WTC11 (cell line): ENCODE measurements around the gene EEF1AKMT3. TPM values are rescaled to one million over a fixed set of nuclear protein-coding genes. Genes with fewer than 3 reads are reported as not detected.

ENCODE experiments used
- ATAC-seq: fragments of 200-7000 bp; cut with Tn5 transposase; 2 replicates; pipeline ENCODE4 v1.10.0; 2021; ENCODE audit warnings: mild to moderate bottlenecking, moderate library complexity
- CTCF ChIA-PET: fragments of 300-600 bp; sonication (Branson Sonifier 250); formaldehyde crosslinking; loops from one replicate; lab custom pipeline; 2021; ENCODE audit warnings: antibody characterized with exemption; lab: Charles Lee
- POLR2A ChIA-PET: fragments of 350-600 bp; sonication (Branson Sonifier 250); formaldehyde crosslinking; loops from one replicate; lab custom pipeline; 2021; ENCODE audit warnings: antibody characterized with exemption; lab: Charles Lee
- DNase-seq: peaks from one replicate; pipeline ENCODE4 v3.0.0; 2021; ENCODE audit warnings: low spot score
- H3K27ac Mint-ChIP-seq: 2 replicates; pipeline ENCODE4 v1.8.0; 2021; ENCODE audit warnings: mixed read lengths
- H3K27me3 Mint-ChIP-seq: 2 replicates; pipeline ENCODE4 v1.8.0; 2021; ENCODE audit warnings: low read depth, mild to moderate bottlenecking, moderate library complexity, mixed read lengths
- H3K36me3 Mint-ChIP-seq: 2 replicates; pipeline ENCODE4 v1.8.0; 2021; ENCODE audit warnings: mixed read lengths
- H3K4me1 Mint-ChIP-seq: 2 replicates; pipeline ENCODE4 v1.8.0; 2022; ENCODE audit warnings: mixed read lengths
- H3K4me3 Mint-ChIP-seq: 2 replicates; pipeline ENCODE4 v1.8.0; 2021; ENCODE audit warnings: mild to moderate bottlenecking, moderate library complexity, mixed read lengths
- H3K9me3 Mint-ChIP-seq: 2 replicates; pipeline ENCODE4 v1.8.0; 2021; ENCODE audit warnings: mixed read lengths
- ATF1 ChIP-seq: sonication (generic); formaldehyde crosslinking; IDR thresholded peaks from 2 replicates; pipeline ENCODE4 v1.8.1; 2023; ENCODE audit warnings: mild to moderate bottlenecking, moderate library complexity, missing genetic modification reagents
- CREM ChIP-seq: sonication (generic); formaldehyde crosslinking; IDR thresholded peaks from 2 replicates; pipeline ENCODE4 v1.8.1; 2022; ENCODE audit warnings: mild to moderate bottlenecking, missing genetic modification reagents, moderate library complexity
- EMX1 ChIP-seq: fragments of 250-450 bp; sonication (Bioruptor Pico); IDR thresholded peaks from 2 replicates; pipeline ENCODE4 v1.8.0; 2021; ENCODE audit warnings: mild to moderate bottlenecking
- JAZF1 ChIP-seq: fragments of 250-450 bp; sonication (Bioruptor Pico); IDR thresholded peaks from 2 replicates; pipeline ENCODE4 v1.9.0; 2021; ENCODE audit warnings: moderate library complexity, mild to moderate bottlenecking, inconsistent platforms
- NR2C2 ChIP-seq: sonication (generic); formaldehyde crosslinking; IDR thresholded peaks from 2 replicates; pipeline ENCODE4 v1.8.0; 2022; ENCODE audit warnings: mild to moderate bottlenecking, missing genetic modification reagents
- OVOL2 ChIP-seq: fragments of 250-450 bp; sonication (Bioruptor Pico); IDR thresholded peaks from 2 replicates; pipeline ENCODE4 v1.9.0; 2021; ENCODE audit warnings: mild to moderate bottlenecking, borderline replicate concordance
- PRRX2 ChIP-seq: fragments of 250-450 bp; sonication (Bioruptor Pico); IDR thresholded peaks from 2 replicates; pipeline ENCODE4 v1.8.0; 2021; ENCODE audit warnings: mild to moderate bottlenecking
- RORB ChIP-seq: fragments of 250-450 bp; sonication (Bioruptor Pico); IDR thresholded peaks from 2 replicates; pipeline ENCODE4 v1.9.0; 2021; ENCODE audit warnings: mild to moderate bottlenecking
- TEAD1 ChIP-seq: sonication (generic); formaldehyde crosslinking; IDR thresholded peaks from 2 replicates; pipeline ENCODE4 v1.8.0; 2022; ENCODE audit warnings: mild to moderate bottlenecking, missing genetic modification reagents
- ZBTB21 ChIP-seq: sonication (generic); formaldehyde crosslinking; IDR thresholded peaks from 2 replicates; pipeline ENCODE4 v1.8.1; 2023; ENCODE audit warnings: mild to moderate bottlenecking, missing genetic modification reagents, borderline replicate concordance
- ZNF232 ChIP-seq: sonication (generic); formaldehyde crosslinking; IDR thresholded peaks from 2 replicates; pipeline ENCODE4 v1.8.0; 2022; ENCODE audit warnings: mild to moderate bottlenecking, missing genetic modification reagents
- total RNA-seq: library from RNA; stranded (reverse); gene quantifications from 3 replicates; pipeline ENCODE4 v1.2.3, GENCODE V29; 2021
- TF ChIP-seq, protein P1 (sequence below): fragments of 250-450 bp; sonication (Bioruptor Pico); IDR thresholded peaks from 2 replicates; pipeline ENCODE4 v1.9.0; 2021; ENCODE audit warnings: mild to moderate bottlenecking, borderline replicate concordance
- TF ChIP-seq, protein P2 (sequence below): sonication (generic); formaldehyde crosslinking; IDR thresholded peaks from 2 replicates; pipeline ENCODE4 v1.8.0; 2023; ENCODE audit warnings: missing genetic modification reagents
- TF ChIP-seq, protein P3 (sequence below): fragments of 250-450 bp; sonication (Bioruptor Pico); IDR thresholded peaks from 2 replicates; pipeline ENCODE4 v1.9.0; 2021; ENCODE audit warnings: moderate library complexity, mild to moderate bottlenecking, inconsistent platforms, borderline replicate concordance
- TF ChIP-seq, protein P4 (sequence below): sonication (generic); formaldehyde crosslinking; IDR thresholded peaks from 2 replicates; pipeline ENCODE4 v1.8.1; 2023; ENCODE audit warnings: mild to moderate bottlenecking, missing genetic modification reagents, moderate library complexity
- TF ChIP-seq, protein P5 (sequence below): sonication (generic); formaldehyde crosslinking; IDR thresholded peaks from 2 replicates; pipeline ENCODE4 v1.8.0; 2022; ENCODE audit warnings: mild to moderate bottlenecking, missing genetic modification reagents
- TF ChIP-seq, protein P6 (sequence below): sonication (generic); formaldehyde crosslinking; IDR thresholded peaks from 2 replicates; pipeline ENCODE4 v1.8.0; 2022; ENCODE audit warnings: mild to moderate bottlenecking, missing genetic modification reagents
- TF ChIP-seq, protein P7 (sequence below): fragments of 250-450 bp; sonication (Bioruptor Pico); IDR thresholded peaks from 2 replicates; pipeline ENCODE4 v1.9.0; 2021; ENCODE audit warnings: mild to moderate bottlenecking

Gene EEF1AKMT3
- total RNA-seq, 1 experiment from 2014 or later: 3.2 TPM

DNA sequence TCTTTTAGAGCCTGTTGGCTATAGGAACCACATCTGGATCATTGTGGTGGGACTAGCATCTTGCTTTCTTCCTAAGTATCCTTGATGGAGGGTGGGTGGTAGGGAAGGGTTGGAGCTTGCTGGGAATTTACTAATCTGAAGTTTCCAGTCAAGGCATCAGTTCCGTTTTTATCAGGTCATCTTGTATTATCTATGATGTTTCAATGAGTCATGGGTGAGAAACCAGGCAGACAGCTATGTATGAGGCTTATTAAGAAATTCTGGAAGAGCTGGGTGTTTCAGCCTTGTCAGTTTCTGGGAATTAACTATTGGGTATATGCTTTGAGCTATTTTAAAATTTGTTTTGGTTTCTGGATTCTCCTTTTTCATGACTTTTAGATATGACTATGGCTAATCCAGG, 21.5 kb downstream of the EEF1AKMT3 start (continued):
- TF ChIP-seq, protein P1, sequence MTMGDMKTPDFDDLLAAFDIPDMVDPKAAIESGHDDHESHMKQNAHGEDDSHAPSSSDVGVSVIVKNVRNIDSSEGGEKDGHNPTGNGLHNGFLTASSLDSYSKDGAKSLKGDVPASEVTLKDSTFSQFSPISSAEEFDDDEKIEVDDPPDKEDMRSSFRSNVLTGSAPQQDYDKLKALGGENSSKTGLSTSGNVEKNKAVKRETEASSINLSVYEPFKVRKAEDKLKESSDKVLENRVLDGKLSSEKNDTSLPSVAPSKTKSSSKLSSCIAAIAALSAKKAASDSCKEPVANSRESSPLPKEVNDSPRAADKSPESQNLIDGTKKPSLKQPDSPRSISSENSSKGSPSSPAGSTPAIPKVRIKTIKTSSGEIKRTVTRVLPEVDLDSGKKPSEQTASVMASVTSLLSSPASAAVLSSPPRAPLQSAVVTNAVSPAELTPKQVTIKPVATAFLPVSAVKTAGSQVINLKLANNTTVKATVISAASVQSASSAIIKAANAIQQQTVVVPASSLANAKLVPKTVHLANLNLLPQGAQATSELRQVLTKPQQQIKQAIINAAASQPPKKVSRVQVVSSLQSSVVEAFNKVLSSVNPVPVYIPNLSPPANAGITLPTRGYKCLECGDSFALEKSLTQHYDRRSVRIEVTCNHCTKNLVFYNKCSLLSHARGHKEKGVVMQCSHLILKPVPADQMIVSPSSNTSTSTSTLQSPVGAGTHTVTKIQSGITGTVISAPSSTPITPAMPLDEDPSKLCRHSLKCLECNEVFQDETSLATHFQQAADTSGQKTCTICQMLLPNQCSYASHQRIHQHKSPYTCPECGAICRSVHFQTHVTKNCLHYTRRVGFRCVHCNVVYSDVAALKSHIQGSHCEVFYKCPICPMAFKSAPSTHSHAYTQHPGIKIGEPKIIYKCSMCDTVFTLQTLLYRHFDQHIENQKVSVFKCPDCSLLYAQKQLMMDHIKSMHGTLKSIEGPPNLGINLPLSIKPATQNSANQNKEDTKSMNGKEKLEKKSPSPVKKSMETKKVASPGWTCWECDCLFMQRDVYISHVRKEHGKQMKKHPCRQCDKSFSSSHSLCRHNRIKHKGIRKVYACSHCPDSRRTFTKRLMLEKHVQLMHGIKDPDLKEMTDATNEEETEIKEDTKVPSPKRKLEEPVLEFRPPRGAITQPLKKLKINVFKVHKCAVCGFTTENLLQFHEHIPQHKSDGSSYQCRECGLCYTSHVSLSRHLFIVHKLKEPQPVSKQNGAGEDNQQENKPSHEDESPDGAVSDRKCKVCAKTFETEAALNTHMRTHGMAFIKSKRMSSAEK (CRISPR knock-in tag): no peak
- TF ChIP-seq PRRX2: no peak
- TF ChIP-seq, all 79 proteins: peak for 0

DNA sequence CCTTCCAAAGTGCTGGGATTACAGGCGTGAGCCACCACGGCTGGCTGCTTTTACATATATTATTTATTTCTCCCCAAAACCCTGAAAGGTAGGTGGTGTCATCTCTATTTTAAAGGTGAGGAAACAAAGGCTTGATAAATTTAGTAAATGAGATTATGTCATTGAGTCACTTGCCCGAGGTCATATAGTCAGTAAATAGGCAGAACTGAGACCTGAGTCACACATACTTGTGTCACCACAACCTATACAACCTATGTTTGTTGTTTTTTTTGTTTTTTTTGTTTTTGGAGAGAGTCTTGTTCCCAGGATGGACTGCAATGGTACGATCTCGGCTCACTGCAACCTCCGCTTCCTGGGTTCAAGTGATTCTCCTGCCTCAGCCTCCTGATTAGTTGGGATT, 22.9 kb downstream of the EEF1AKMT3 start:
- Mint-ChIP-seq H3K27ac (no peak overlapping the region), H3K4me3 (no peak overlapping the region), H3K4me1 (no peaks in the 10 kb centered on the region), H3K27me3 (no peaks in the 10 kb centered on the region), H3K9me3 (no peaks in the 10 kb centered on the region), H3K36me3 (peaks cover 48% of the 10 kb centered on the region)
- ATAC-seq (no peak), DNase-seq (no peak)
- ChIA-PET CTCF (interaction anchor here (2.2 kb wide), 1 partner anchor 8 kb away, joined by 10 read pairs; no protein-coding TSS in a partner anchor), POLR2A (no interaction called here)
- TF ChIP-seq, protein P2, sequence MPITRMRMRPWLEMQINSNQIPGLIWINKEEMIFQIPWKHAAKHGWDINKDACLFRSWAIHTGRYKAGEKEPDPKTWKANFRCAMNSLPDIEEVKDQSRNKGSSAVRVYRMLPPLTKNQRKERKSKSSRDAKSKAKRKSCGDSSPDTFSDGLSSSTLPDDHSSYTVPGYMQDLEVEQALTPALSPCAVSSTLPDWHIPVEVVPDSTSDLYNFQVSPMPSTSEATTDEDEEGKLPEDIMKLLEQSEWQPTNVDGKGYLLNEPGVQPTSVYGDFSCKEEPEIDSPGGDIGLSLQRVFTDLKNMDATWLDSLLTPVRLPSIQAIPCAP (CRISPR knock-in tag): no peak
- TF ChIP-seq PRRX2 (no peak), TEAD1 (no peak), EMX1 (CRISPR knock-in tag) (no peak), OVOL2 (CRISPR knock-in tag) (no peak)
- TF ChIP-seq, protein P3, sequence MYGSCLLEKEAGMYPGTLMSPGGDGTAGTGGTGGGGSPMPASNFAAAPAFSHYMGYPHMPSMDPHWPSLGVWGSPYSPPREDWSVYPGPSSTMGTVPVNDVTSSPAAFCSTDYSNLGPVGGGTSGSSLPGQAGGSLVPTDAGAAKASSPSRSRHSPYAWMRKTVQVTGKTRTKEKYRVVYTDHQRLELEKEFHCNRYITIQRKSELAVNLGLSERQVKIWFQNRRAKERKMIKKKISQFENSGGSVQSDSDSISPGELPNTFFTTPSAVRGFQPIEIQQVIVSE: no peak
- TF ChIP-seq, protein P4, sequence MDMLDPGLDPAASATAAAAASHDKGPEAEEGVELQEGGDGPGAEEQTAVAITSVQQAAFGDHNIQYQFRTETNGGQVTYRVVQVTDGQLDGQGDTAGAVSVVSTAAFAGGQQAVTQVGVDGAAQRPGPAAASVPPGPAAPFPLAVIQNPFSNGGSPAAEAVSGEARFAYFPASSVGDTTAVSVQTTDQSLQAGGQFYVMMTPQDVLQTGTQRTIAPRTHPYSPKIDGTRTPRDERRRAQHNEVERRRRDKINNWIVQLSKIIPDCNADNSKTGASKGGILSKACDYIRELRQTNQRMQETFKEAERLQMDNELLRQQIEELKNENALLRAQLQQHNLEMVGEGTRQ: no peak

DNA sequence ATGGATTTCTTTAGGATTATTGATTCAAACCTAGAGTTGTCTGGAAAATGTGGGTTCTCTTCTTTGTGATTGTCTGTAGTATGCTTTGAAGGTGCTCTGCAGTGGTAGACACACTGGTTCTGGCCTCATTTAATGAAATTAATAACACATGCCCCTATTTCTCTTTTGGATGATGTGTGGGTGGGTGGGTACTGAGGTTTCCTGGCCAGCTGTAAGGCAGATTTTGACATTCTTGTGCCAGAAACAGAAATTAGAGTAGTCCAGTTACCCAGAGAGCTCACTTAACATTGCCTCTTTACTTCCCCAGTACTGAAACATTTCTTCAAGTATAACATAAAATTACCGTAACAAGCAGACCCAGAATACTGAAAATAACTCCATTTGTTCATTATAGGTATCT, 24.6 kb downstream of the EEF1AKMT3 start:
- ChIA-PET CTCF (interaction anchor here (1.2 to 1.3 kb wide), 2 partner anchors 19 to 40 kb away, joined by 3 read pairs; no protein-coding TSS in a partner anchor), POLR2A (no interaction called here)

DNA sequence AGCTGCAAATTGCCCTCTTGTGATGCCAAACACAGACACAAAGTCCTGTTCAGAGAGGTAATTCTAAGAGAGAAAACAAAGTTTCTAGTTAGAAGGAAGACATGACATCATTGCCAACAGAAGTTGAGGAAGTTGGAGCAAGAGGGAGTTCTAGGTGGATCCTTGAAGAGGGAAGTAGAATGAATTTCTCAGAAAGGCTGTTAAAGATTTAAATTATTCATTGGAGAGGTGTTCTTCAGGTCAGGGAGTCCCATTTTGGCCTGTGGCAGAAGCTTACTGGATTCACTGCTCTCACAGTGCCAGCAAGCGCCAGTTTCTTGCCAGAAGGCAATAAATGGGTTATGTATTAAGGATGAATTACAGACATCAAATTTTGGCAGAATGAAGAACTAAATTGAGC, 25.5 kb downstream of the EEF1AKMT3 start:
- POLR2A ChIA-PET: no interaction called here
- TF ChIP-seq CREM (no peak), ATF1 (no peak), ZBTB21 (CRISPR knock-in tag) (no peak), JAZF1 (no peak), ZNF232 (no peak), RORB (no peak)
- TF ChIP-seq, protein P5, sequence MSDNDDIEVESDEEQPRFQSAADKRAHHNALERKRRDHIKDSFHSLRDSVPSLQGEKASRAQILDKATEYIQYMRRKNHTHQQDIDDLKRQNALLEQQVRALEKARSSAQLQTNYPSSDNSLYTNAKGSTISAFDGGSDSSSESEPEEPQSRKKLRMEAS: no peak
- TF ChIP-seq, protein P6, sequence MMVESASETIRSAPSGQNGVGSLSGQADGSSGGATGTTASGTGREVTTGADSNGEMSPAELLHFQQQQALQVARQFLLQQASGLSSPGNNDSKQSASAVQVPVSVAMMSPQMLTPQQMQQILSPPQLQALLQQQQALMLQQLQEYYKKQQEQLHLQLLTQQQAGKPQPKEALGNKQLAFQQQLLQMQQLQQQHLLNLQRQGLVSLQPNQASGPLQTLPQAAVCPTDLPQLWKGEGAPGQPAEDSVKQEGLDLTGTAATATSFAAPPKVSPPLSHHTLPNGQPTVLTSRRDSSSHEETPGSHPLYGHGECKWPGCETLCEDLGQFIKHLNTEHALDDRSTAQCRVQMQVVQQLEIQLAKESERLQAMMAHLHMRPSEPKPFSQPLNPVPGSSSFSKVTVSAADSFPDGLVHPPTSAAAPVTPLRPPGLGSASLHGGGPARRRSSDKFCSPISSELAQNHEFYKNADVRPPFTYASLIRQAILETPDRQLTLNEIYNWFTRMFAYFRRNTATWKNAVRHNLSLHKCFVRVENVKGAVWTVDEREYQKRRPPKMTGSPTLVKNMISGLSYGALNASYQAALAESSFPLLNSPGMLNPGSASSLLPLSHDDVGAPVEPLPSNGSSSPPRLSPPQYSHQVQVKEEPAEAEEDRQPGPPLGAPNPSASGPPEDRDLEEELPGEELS (CRISPR knock-in tag): no peak

More for the DNA sequence above, 24.6 kb downstream of the EEF1AKMT3 start:
- TF ChIP-seq, protein P7, sequence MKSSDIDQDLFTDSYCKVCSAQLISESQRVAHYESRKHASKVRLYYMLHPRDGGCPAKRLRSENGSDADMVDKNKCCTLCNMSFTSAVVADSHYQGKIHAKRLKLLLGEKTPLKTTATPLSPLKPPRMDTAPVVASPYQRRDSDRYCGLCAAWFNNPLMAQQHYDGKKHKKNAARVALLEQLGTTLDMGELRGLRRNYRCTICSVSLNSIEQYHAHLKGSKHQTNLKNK (CRISPR knock-in tag): no peak
- TF ChIP-seq NR2C2 (no peak), OVOL2 (CRISPR knock-in tag) (no peak), TEAD1 (no peak)
- Mint-ChIP-seq H3K27me3 (no peaks in the 10 kb centered on the region), H3K4me3 (no peak overlapping the region), H3K27ac (no peak overlapping the region), H3K4me1 (no peaks in the 10 kb centered on the region), H3K9me3 (no peaks in the 10 kb centered on the region), H3K36me3 (peaks cover 40% of the 10 kb centered on the region)
- no peak for DNase-seq
- ATAC-seq: no peak

More for the DNA sequence above, 25.5 kb downstream of the EEF1AKMT3 start:
- H3K27ac Mint-ChIP-seq: no peak overlapping the region
- no peaks in the 10 kb centered on the region for H3K9me3 Mint-ChIP-seq
- H3K36me3 Mint-ChIP-seq: peaks cover 32% of the 10 kb centered on the region
- ATAC-seq (no peak), DNase-seq (no peak)
- CTCF ChIA-PET: no interaction called here
- no peaks in the 10 kb centered on the region for H3K4me1 Mint-ChIP-seq
- no peaks in the 10 kb centered on the region for H3K27me3 Mint-ChIP-seq
- no peak overlapping the region for H3K4me3 Mint-ChIP-seq
